GM04503 (cell line): ENCODE measurements around the gene FTH1.

Experiments used
- DNase-seq: peaks from one replicate; pipeline ENCODE4 v3.0.0-alpha.2; 2012; ENCODE audit warnings: low read depth

FTH1 gene

DNA sequence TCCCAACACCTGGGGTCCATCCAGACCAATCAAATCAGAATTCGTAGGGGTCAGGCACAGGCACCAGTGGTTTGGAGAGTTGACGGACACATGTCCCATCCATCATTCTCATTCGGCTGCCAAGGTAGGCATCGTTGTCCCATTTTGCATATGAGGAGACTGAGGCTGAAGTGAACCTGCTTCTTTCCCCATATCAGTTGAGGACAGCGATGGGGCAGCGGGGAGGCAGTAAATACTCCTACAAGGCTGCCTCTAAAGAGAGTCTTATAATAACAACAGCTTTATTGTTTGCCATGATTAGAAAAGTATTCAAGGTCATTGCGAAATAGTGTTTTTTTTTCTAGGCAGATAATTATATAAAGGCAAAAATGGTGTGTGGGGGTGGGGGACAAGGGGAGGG is 18.9 kb downstream of the FTH1 start:
- DNase-seq: no peak

GRCh38 chr11:61947486-61948210 is 19.8 kb downstream of the FTH1 start:
- no peak for DNase-seq

DNA sequence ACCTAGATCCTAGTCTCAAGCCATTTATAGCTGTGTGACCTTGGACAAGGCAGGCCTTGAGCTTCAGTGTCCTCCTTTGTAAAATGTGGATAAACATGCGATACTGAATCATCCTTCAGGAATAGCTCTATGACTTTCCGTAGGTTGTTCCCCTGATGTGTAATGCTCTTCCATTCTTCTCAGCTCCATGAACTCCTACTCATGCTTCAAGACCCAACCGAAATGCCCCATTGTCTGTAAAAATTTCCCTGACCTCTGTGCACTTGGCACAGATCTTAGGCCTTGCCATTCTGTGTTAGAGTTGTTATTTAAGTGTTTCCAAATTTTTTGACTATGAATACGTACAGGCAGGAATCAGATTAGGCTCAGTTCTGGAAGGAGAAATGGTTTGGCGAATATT is 20.5 kb downstream of the FTH1 start:
- no peak for DNase-seq

DNA sequence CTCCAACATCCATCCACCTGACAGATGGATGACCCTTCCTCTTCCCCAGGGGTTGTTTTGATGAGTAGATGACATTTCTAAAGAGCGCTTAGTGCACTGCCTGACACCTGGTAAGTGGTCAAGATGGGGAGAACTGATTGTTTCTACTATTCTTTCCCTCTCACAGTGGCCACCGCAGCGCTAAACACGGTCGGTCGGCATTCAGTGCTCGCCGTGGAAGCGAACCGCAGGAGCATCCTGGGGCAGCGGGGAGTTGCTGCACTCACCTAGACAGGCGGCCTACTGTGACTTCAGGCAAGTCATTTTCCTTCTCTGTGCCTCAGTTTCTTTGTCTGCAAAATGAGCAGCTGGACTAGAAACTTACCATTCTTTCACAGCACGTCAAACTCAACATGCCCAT is 22.2 kb downstream of the FTH1 start:
- DNase-seq: no peak

GRCh38 chr11:61940466-61940865 is 27.0 kb downstream of the FTH1 start:
- no peak for DNase-seq

DNA sequence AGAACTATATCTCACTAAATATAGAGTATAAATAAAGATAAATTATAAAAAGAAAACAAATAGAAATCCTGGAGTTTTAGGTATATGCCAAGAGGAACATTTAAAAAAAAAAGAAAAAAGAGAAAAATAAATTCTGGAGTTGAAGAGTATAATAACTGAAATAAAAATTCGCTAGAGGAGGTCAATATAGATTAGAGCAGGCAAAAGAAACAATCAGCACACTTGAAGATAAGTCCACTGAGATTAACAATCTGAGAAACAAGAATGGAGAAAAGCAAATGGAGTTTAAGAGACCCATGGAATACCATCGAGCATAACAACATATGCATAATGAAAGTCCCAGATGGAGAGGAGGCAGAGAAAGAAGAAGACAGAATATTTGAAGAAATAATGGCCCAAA is 31.6 kb downstream of the FTH1 start:
- no peak for DNase-seq

GRCh38 chr11:61930933-61931332 is 36.5 kb downstream of the FTH1 start:
- DNase-seq: no peak

DNA sequence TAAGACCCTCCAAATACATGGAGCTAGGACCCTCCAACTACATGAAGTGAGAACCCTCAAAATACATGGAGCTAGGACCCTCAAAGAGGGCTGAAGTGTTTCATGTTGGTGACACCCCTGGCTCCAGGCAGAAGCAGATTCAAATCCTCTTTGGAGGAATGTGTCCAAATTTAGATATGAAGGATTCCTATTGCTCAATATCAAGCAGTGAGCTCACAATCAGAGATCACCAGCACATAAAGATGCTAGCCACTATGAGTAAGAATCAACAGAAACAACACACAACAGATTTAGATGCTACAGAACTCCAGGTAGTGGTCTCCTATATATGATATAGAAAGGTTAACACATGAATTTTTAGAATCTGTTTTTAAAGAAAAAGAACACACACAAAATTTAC is 38.8 kb downstream of the FTH1 start:
- DNase-seq: no peak

- DNase-seq: no peak
These were observed 39.9 kb downstream of the FTH1 start for GRCh38 chr11:61927501-61927900.

- no peak for DNase-seq
These were observed 41.2 kb downstream of the FTH1 start for GRCh38 chr11:61926235-61926634.

DNA sequence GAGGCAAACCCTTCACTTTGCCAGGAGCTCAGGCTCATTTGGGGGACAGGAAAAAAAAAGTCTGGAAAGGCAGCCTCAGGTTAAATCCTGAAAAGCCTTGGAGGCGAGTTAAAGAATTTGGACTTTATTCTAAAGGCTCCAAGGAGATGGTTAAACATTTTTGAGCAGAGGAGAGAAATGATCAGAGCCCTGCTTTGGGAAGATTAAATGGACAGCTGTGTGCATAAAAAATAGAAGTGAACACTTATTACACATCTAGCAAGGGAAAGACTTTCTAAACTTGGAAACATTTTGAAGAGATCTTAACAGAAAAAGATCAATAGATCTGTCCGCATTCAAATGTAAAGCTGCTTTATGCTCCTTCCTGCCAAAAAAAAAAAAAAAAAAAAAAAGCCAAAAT is 41.7 kb downstream of the FTH1 start:
- no peak for DNase-seq

- DNase-seq: no peak
These were observed 43.4 kb downstream of the FTH1 start for GRCh38 chr11:61924064-61924455.

DNA sequence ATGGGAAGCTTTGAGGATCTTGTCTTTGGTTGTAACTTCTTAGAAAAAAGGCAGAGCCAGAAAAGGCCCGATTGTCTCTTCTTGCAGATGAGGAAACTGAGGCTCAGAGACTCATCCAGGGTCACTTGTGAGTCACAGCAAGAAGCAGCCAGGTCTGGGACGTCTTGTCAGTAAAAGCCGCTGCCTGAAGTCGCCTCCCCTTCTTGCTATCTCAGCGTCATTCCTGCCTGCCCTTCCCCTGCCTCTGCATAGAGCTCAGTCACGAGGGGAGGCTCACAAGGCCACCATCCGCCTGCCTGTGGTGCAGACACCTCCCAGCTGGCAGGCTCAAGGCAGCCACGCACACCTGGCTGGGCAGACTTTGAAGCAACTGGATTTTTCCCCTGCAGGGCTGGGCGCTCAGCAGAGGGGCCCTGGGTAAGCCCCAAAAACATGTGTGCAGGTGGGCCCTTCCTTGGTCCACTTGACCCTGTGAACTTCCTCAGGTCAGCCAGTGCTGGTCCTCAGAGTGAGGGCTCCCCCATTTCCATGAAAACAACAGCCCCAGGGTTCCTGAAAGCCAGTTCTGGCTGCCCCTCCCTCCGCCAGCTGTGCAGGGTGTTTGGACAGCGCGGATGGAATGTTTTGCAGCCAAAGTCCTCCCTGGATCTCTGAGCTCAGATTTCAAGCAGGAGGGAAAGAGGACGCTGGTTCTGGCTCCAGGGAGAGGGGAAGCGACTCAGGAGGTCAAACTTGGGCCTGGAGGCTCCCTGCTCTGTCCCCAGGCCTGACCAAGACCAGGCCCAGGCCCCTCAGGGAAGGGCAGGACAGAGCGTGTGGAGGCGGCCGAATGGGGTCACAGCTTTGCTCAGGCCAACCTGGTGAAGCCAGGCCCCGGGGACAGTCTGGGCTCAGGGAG is 44.0 kb downstream of the FTH1 start:
- DNase-seq: no peak

DNA sequence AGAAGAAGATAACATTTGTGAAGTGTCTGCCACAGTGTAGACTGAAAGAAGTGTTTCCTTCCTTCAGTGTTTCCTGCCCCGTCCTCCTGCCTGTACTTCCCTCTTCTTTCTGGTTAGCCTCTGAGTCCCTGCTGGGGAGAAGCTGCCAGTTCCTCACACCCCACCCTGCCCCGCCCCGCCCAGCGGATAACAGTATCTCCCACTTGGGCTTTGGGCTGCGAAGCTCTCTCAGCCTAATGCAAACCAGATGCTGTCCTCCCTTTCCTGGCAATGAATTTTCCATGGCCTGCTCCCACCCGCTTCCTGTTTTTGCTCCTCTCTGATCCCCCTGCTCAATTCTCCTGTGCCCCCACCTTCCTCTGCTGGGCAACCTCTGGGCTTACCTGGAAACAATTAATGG is 44.9 kb downstream of the FTH1 start:
- DNase-seq: peak; percentile 50

DNA sequence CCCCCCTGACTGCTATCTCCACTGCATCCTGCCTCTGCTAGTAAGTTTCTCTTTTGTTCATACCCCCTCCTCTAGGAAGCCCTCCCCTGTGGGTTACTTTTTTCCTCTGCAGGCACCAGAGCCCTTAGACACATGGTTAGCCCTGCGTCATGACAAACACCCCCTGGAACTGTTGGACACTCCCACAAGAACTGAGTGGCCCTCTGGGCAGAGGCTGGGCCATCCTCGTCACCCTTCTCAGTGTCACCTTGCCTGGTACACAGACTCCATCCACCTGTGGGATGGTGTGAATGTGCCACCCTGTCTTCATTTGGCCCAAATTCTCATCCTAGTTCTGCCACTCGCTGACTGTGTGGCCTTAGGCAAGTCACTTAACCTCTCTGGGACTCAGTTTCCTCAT is 46.0 kb downstream of the FTH1 start:
- no peak for DNase-seq

GRCh38 chr11:61919705-61920631 is 47.5 kb downstream of the FTH1 start:
- DNase-seq: no peak

DNA sequence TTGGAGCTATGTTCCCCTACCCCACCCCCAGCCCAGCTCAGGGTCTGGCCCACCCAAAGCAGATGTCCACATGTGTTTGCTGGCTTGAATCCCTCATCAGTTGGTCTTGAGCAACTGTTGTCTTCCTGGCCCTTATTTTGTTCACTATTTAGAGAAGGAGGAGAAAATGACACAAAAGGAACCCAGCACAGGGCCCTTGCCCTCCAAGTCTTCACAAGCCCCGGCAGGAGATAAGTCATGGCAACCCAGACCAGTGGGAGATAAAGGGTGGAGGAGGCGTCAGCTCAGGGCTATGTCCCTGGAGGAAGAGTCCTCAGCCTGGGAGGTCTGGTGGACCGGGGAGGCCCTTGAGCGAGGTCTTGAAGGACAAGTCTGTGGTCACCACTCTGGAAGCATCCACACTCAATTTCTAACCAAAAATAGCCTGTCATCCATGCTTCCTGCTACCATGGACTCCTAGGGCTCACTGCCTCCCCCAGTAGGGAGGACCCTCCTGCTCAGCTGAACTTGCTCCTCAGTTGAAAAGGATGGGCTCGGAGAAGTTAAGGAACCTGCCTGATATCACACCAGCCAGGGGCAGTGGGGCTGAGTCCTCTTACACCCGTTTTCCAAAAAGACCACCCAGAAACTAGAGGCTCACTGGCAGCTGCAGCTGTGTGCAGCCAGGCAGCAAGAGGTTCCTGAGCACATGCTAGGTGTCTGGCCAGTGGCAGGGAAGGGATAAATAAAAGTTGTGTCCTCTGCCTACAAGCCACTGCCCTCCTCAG is 48.3 kb downstream of the FTH1 start:
- no peak for DNase-seq

GRCh38 chr11:61918251-61918937 is 49.0 kb downstream of the FTH1 start:
- DNase-seq: no peak

GRCh38 chr11:61917334-61918109 is 49.9 kb downstream of the FTH1 start, which contains the start of gene RAB3IL1:
RAB3IL1 (minus strand) TSS chr11:61917566; CDS start chr11:61917367, 199 bp downstream.
- DNase-seq: no peak

- DNase-seq: no peak
These were observed 50.6 kb downstream of the FTH1 start for GRCh38 chr11:61916737-61917333.
